HFFc6 (cell line): Measurements from ENCODE around the gene APOM. TPM values are rescaled to one million over a fixed set of nuclear protein-coding genes. Genes with fewer than 3 reads are reported as not detected.
A peak's percentile ranks its signal among the peaks of the same experiment; 100 is the strongest.

Experiments
- DNase-seq: peaks from one replicate; pipeline ENCODE4 v3.0.0-alpha.2; 2018
- H3K27ac Mint-ChIP-seq: 2 replicates; pipeline ENCODE4 v1.8.0; 2020; ENCODE audit warnings: mild to moderate bottlenecking, mixed read lengths
- H3K27me3 Mint-ChIP-seq: 2 replicates; pipeline ENCODE4 v1.8.0; 2021; ENCODE audit warnings: mild to moderate bottlenecking, moderate library complexity, mixed read lengths; ENCODE audit not compliant: insufficient read depth
- H3K36me3 Mint-ChIP-seq: 2 replicates; pipeline ENCODE4 v1.8.0; 2021; ENCODE audit warnings: low read depth, mixed read lengths
- H3K4me1 Mint-ChIP-seq: 2 replicates; pipeline ENCODE4 v1.8.0; 2020; ENCODE audit warnings: low read depth, mixed read lengths
- H3K4me3 Mint-ChIP-seq: 2 replicates; pipeline ENCODE4 v1.8.0; 2020; ENCODE audit warnings: mild to moderate bottlenecking, moderate library complexity, mixed read lengths
- H3K9me3 Mint-ChIP-seq: 2 replicates; pipeline ENCODE4 v1.8.0; 2020; ENCODE audit warnings: mild to moderate bottlenecking, mixed read lengths
- total RNA-seq, 6 experiments: library from RNA; stranded (reverse); fragmentation: NEBNext Ultra II Directional; extraction: Animal tissue kit (Norgen Biotek cat#: 25700); gene quantifications; 2 replicates in 1 of 6; 3 replicates in 5 of 6; pipeline ENCODE4 v1.2.3, GENCODE V29; 2021
- TF ChIP-seq, protein P1 (sequence below): fragments of 200-600 bp; sonication (generic); IDR thresholded peaks from 2 replicates; pipeline ENCODE4 v1.5.0; 2021; ENCODE audit warnings: antibody characterized with exemption, mild to moderate bottlenecking

The APOM gene
- total RNA-seq, 6 experiments from 2014 or later: 2.4 to 4.3 (median 2.8) TPM

DNA sequence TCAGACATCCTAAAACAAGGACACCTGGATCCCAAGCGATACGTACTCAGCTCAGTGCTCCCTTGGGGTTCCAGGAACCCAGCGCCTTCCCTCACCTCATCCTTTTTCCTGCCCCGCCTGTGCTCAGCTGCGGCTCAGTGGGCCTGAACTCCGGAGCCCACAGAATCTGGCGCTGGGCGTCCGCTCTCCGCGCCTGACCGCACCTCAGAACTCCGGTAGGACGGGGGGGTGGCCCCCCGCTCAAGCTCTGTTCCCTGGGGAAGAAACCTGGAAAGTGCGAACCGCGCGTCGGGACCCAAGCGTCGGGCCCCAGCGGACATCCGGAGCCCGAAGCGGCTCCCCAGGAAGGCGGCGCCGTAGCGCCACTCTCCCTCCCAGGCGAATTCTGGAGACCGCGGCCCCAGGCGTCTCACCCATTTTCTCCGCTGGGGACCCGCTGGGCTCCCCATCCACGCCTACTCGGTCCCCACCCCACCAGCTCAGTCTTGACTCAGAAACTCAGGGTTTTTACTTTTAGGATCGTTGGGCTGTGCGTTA is 25.5 kb downstream of the APOM start:
- Mint-ChIP-seq H3K27ac (peak overlapping the region; percentile 96), H3K36me3 (0 out of 2 replicates have a peak, but pooled peaks cover 6% of the 10 kb centered on the region), H3K27me3 (peaks cover 1% of the 10 kb centered on the region; the same call in 1 of the 2 replicates), H3K4me3 (peak overlapping the region; percentile 87), H3K4me1 (peaks cover 17% of the 10 kb centered on the region), H3K9me3 (no peaks in the 10 kb centered on the region)
- no peak for DNase-seq
- TF ChIP-seq, protein P1, sequence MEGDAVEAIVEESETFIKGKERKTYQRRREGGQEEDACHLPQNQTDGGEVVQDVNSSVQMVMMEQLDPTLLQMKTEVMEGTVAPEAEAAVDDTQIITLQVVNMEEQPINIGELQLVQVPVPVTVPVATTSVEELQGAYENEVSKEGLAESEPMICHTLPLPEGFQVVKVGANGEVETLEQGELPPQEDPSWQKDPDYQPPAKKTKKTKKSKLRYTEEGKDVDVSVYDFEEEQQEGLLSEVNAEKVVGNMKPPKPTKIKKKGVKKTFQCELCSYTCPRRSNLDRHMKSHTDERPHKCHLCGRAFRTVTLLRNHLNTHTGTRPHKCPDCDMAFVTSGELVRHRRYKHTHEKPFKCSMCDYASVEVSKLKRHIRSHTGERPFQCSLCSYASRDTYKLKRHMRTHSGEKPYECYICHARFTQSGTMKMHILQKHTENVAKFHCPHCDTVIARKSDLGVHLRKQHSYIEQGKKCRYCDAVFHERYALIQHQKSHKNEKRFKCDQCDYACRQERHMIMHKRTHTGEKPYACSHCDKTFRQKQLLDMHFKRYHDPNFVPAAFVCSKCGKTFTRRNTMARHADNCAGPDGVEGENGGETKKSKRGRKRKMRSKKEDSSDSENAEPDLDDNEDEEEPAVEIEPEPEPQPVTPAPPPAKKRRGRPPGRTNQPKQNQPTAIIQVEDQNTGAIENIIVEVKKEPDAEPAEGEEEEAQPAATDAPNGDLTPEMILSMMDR: no peak; the same call in none of the 2 replicates

DNA sequence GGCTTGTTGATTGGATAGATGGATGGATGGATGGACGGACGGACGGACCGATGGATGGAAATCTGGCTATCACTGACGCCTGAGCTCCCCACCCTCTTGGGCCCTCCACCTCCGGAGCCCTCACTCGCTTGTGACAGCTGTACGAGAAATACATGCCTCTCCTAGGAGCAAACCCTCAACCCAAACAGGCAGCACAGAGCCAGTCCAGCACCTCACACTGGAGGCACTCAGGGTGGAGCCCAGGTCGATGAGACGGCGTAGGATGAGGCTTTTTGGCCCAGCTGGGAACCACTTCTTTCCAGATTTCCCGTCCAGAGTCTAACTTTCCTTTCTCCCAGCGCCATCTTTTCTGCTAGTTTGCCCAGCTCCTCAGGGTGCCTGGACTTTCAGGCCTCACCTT is 27.9 kb downstream of the APOM start:
- TF ChIP-seq, protein P1: no peak
- Mint-ChIP-seq H3K27ac (no peak overlapping the region), H3K4me1 (peaks cover 17% of the 10 kb centered on the region), H3K27me3 (peaks cover 1% of the 10 kb centered on the region; the same call in 1 of the 2 replicates), H3K36me3 (0 out of 2 replicates have a peak, but pooled peaks cover 9% of the 10 kb centered on the region), H3K9me3 (no peaks in the 10 kb centered on the region), H3K4me3 (no peak overlapping the region)
- no peak for DNase-seq

GRCh38 chr6:31686483-31686882 is 30.8 kb downstream of the APOM start:
- no peak overlapping the region for H3K4me3 Mint-ChIP-seq
- H3K9me3 Mint-ChIP-seq: no peaks in the 10 kb centered on the region
- H3K36me3 Mint-ChIP-seq: peaks cover 9% of the 10 kb centered on the region; the same call in 1 of the 2 replicates
- peaks cover 3% of the 10 kb centered on the region for H3K4me1 Mint-ChIP-seq
- no peak for DNase-seq
- TF ChIP-seq, protein P1: no peak
- H3K27ac Mint-ChIP-seq: no peak overlapping the region
- no peaks in the 10 kb centered on the region; the same call in 1 of the 2 replicates for H3K27me3 Mint-ChIP-seq

- TF ChIP-seq, protein P1: no peak
- Mint-ChIP-seq H3K4me3 (no peak overlapping the region), H3K27ac (no peak overlapping the region), H3K36me3 (peaks cover 9% of the 10 kb centered on the region; the same call in 1 of the 2 replicates), H3K9me3 (no peaks in the 10 kb centered on the region), H3K27me3 (no peaks in the 10 kb centered on the region; the same call in 1 of the 2 replicates), H3K4me1 (no peaks in the 10 kb centered on the region)
- no peak for DNase-seq
These were observed 31.6 kb downstream of the APOM start for GRCh38 chr6:31687321-31687720.

DNA sequence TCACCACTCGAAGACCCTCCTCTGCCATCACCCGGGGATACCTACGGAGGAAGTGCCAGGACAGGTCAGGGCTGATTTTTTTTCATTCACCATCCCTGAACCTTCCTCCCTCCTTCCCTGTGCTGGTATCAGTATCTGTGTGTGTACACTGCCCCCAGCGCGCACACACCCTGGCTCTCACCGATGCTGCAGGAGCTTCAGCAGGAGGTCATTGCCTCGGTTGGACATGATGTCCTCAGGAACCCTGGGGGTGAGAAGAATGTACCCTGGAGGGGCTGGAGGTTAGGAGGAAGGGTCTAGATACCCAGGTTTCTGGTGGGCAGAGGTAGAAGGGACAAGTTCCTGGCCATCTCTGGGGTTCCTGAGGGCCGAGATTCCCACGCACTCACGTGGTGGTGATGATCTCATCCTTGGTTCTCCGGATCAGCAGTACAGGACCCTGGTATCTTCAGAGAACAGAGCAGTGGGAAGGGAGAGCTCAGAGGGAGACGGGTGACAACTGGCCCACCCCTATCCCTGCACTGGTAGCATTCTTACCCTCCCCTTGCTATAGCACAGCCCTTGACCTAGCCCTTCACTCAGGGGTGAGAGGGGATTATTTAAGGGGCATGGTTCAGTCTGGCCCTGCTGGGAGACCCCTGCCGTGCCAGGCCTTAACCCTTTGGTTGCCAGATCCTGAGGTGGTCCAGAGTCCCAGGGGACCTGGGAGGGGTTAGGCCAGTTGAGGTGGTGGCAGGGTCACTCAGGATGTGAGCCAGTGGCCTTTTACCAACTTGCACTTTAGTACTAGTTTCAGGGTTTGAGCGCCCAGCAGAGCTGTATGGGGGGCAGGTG is 32.4 kb downstream of the APOM start:
- TF ChIP-seq, protein P1: no peak
- no peak overlapping the region for H3K27ac Mint-ChIP-seq
- H3K4me3 Mint-ChIP-seq: no peak overlapping the region
- no peak for DNase-seq
- no peaks in the 10 kb centered on the region; the same call in 1 of the 2 replicates for H3K27me3 Mint-ChIP-seq
- no peaks in the 10 kb centered on the region for H3K4me1 Mint-ChIP-seq
- peaks cover 9% of the 10 kb centered on the region; the same call in 1 of the 2 replicates for H3K36me3 Mint-ChIP-seq
- no peaks in the 10 kb centered on the region for H3K9me3 Mint-ChIP-seq
